H1 (cell line): ENCODE results near the gene NCKAP1. TPM values are rescaled to one million over a fixed set of nuclear protein-coding genes. Genes with fewer than 3 reads are reported as not detected.

ENCODE experiments used
- CTCF ChIA-PET: fragments of 300-600 bp; sonication (Branson Sonifier 250); formaldehyde crosslinking; loops from one replicate; lab custom pipeline; 2021; ENCODE audit not compliant: partially characterized antibody; lab: Charles Lee
- POLR2A ChIA-PET: fragments of 300-600 bp; sonication (Branson Sonifier 250); formaldehyde crosslinking; loops from one replicate; lab custom pipeline; 2021; ENCODE audit warnings: inconsistent platforms; ENCODE audit not compliant: partially characterized antibody; lab: Charles Lee
- DNase-seq, 2 experiments: peaks; one replicate each; pipeline versions ENCODE4 v3.0.0 to v3.0.0-alpha.2; 2010 to 2022; ENCODE audit warnings: low spot score in 2 of 2, low read depth in 1 of 2, mixed read lengths in 1 of 2
- FAIRE-seq: peaks from 2 replicates; lab custom pipeline; 2011; peaks lifted over from hg19 to GRCh38; lab: Jason Lieb, UNC
- H2AFZ ChIP-seq: 2 replicates; pipeline ENCODE4 v1.8.1; 2012; ENCODE audit warnings: low read length, inconsistent platforms
- H2AK5ac ChIP-seq: 2 replicates; pipeline ENCODE4 v1.6.1; 2013; ENCODE audit warnings: low read depth, low read length
- H2BK120ac ChIP-seq: replicated peaks from 2 replicates; pipeline ENCODE3; 2013; ENCODE audit warnings: low read depth, low read length, inconsistent platforms
- H2BK12ac ChIP-seq: 2 replicates; pipeline ENCODE4 v1.6.1; 2013; ENCODE audit warnings: low read depth, low read length
- H2BK15ac ChIP-seq: 2 replicates; pipeline ENCODE4 v1.6.1; 2013; ENCODE audit warnings: low read length
- H2BK20ac ChIP-seq: 2 replicates; pipeline ENCODE4 v1.6.1; 2013; ENCODE audit warnings: low read length
- H2BK5ac ChIP-seq: 2 replicates; pipeline ENCODE4 v1.6.1; 2013; ENCODE audit warnings: low read depth, low read length
- H3K14ac ChIP-seq: 2 replicates; pipeline ENCODE4 v1.6.1; 2013; ENCODE audit warnings: inconsistent platforms; ENCODE audit not compliant: insufficient read length
- H3K18ac ChIP-seq: 2 replicates; pipeline ENCODE4 v1.6.1; 2013; ENCODE audit warnings: low read length; ENCODE audit errors: extremely low read depth
- H3K23ac ChIP-seq: 2 replicates; pipeline ENCODE4 v1.6.1; 2013; ENCODE audit warnings: inconsistent platforms; ENCODE audit not compliant: insufficient read length
- H3K23me2 ChIP-seq: 2 replicates; pipeline ENCODE4 v1.6.1; 2013; ENCODE audit warnings: low read depth, low read length
- H3K27ac ChIP-seq: 2 replicates; pipeline ENCODE4 v1.6.1; 2011; ENCODE audit warnings: low read depth, low read length, inconsistent platforms
- H3K27me3 ChIP-seq, 4 experiments: replicated peaks in 1 of 4; 1 replicate in 1 of 4; 2 replicates in 3 of 4; pipeline versions ENCODE4 v1.6.1 to v1.8.1; 2011 to 2013; ENCODE audit warnings: low read length in 3 of 4, mild to moderate bottlenecking in 3 of 4, inconsistent platforms in 2 of 4, mixed read lengths in 2 of 4, moderate library complexity in 1 of 4; ENCODE audit not compliant: control insufficient read depth in 3 of 4, insufficient read depth in 3 of 4; ENCODE audit errors: extremely low read depth in 1 of 4
- H3K36me3 ChIP-seq, 4 experiments: 2 replicates each; pipeline versions ENCODE4 v1.6.1 to v1.8.1; 2011 to 2013; ENCODE audit warnings: mild to moderate bottlenecking in 4 of 4, low read length in 3 of 4, moderate library complexity in 2 of 4, control low read depth in 1 of 4, inconsistent platforms in 1 of 4; ENCODE audit not compliant: insufficient read depth in 4 of 4, control insufficient read depth in 2 of 4
- H3K4ac ChIP-seq: replicated peaks from 2 replicates; pipeline ENCODE3; 2013; ENCODE audit warnings: low read length, low read depth, mixed read lengths, inconsistent platforms; ENCODE audit not compliant: insufficient read length
- H3K4me1 ChIP-seq, 4 experiments: replicated peaks in 1 of 4; 1 replicate in 1 of 4; 2 replicates in 3 of 4; pipeline versions ENCODE4 v1.6.1 to v1.8.1; 2011 to 2013; ENCODE audit warnings: low read length in 3 of 4, inconsistent platforms in 2 of 4, mixed read lengths in 1 of 4; ENCODE audit not compliant: insufficient read depth in 4 of 4, control insufficient read depth in 3 of 4
- H3K4me2 ChIP-seq, 2 experiments: 2 replicates each; pipeline versions ENCODE4 v1.6.1 to v1.8.1; 2011 to 2013; ENCODE audit warnings: low read depth in 2 of 2, low read length in 2 of 2, control low read depth in 1 of 2, inconsistent platforms in 1 of 2, mild to moderate bottlenecking in 1 of 2; ENCODE audit not compliant: insufficient read depth in 1 of 2
- H3K4me3 ChIP-seq, 4 experiments: fragments of 200-600, 300-600 bp in 1 of 4; sonication (generic), shearing (Covaris generic), sonication (Bioruptor Twin) in 1 of 4; 2 replicates each; pipeline versions ENCODE4 v1.5.1 to v1.8.1; 2011 to 2016; ENCODE audit warnings: low read length in 4 of 4, low read depth in 3 of 4, control low read depth in 2 of 4, inconsistent platforms in 2 of 4, mild to moderate bottlenecking in 2 of 4, mixed read lengths in 1 of 4, moderate library complexity in 1 of 4; ENCODE audit not compliant: insufficient read depth in 2 of 4; ENCODE audit errors: extremely low read depth in 1 of 4
- H3K56ac ChIP-seq: replicated peaks from 2 replicates; pipeline ENCODE3; 2013; ENCODE audit warnings: low read depth, mild to moderate bottlenecking, mixed read lengths, low read length, inconsistent platforms; ENCODE audit not compliant: insufficient read length
- H3K79me1 ChIP-seq: 2 replicates; pipeline ENCODE4 v1.6.1; 2013; ENCODE audit warnings: low read depth, low read length, control low read depth
- H3K79me2 ChIP-seq, 2 experiments: 2 replicates each; pipeline versions ENCODE4 v1.6.1 to v1.8.1; 2012 to 2013; ENCODE audit warnings: low read length in 2 of 2, mild to moderate bottlenecking in 2 of 2, inconsistent platforms in 1 of 2; ENCODE audit not compliant: insufficient read depth in 2 of 2, control insufficient read depth in 1 of 2
- H3K9ac ChIP-seq, 4 experiments: replicated peaks in 1 of 4; 1 replicate in 1 of 4; 2 replicates in 3 of 4; pipeline versions ENCODE4 v1.6.1 to v1.8.1; 2011 to 2013; ENCODE audit warnings: low read depth in 3 of 4, low read length in 3 of 4, control low read depth in 2 of 4, mild to moderate bottlenecking in 2 of 4, moderate library complexity in 2 of 4, inconsistent platforms in 1 of 4; ENCODE audit errors: extremely low read depth in 1 of 4
- H3K9me3 ChIP-seq, 2 experiments: 2 replicates each; pipeline versions ENCODE4 v1.6.1 to v1.8.1; 2012 to 2013; ENCODE audit warnings: mild to moderate bottlenecking in 2 of 2, moderate library complexity in 2 of 2, control low read depth in 1 of 2, inconsistent platforms in 1 of 2, low read depth in 1 of 2, low read length in 1 of 2, mixed read lengths in 1 of 2; ENCODE audit not compliant: insufficient read depth in 2 of 2
- H4K20me1 ChIP-seq, 2 experiments: replicated peaks in 1 of 2; 2 replicates each; pipeline versions ENCODE3 to v1.8.1; 2011 to 2013; ENCODE audit warnings: inconsistent platforms in 2 of 2, low read length in 2 of 2, mild to moderate bottlenecking in 1 of 2; ENCODE audit not compliant: insufficient read depth in 2 of 2, control insufficient read depth in 1 of 2
- H4K5ac ChIP-seq: 2 replicates; pipeline ENCODE4 v1.6.1; 2013; ENCODE audit warnings: low read length, low read depth, mixed read lengths, inconsistent platforms; ENCODE audit not compliant: insufficient read length
- H4K8ac ChIP-seq: 2 replicates; pipeline ENCODE4 v1.8.0; 2013; ENCODE audit warnings: mild to moderate bottlenecking, moderate library complexity, low read length, inconsistent platforms; ENCODE audit not compliant: insufficient read depth; ENCODE audit errors: extremely low read depth
- H4K91ac ChIP-seq: replicated peaks from 2 replicates; pipeline ENCODE3; 2013; ENCODE audit warnings: low read length, mixed read lengths, inconsistent platforms; ENCODE audit not compliant: insufficient read length
- ATF2 ChIP-seq: IDR thresholded peaks from 2 replicates; pipeline ENCODE4 v1.6.1; 2012; ENCODE audit warnings: low read length, inconsistent platforms
- BRCA1 ChIP-seq: IDR thresholded peaks from 2 replicates; pipeline ENCODE4 v1.6.1; 2012; ENCODE audit warnings: low read depth, low read length, improper control_type of control experiment
- CHD1 ChIP-seq: IDR thresholded peaks from 2 replicates; pipeline ENCODE4 v1.6.1; 2012; ENCODE audit warnings: low read depth, low read length, improper control_type of control experiment
- GABPA ChIP-seq: IDR thresholded peaks from 2 replicates; pipeline ENCODE4 v1.6.1; 2011; ENCODE audit warnings: mild to moderate bottlenecking, low read length, moderate library complexity, borderline replicate concordance; ENCODE audit not compliant: insufficient read depth
- NRF1 ChIP-seq: IDR thresholded peaks from 2 replicates; pipeline ENCODE4 v1.6.1; 2011; ENCODE audit warnings: mild to moderate bottlenecking, low read depth, low read length, improper control_type of control experiment
- POLR2A ChIP-seq, 2 experiments: IDR thresholded peaks; 1 replicate in 1 of 2; 2 replicates in 1 of 2; pipeline ENCODE4 v1.6.1; 2011; ENCODE audit warnings: low read depth in 2 of 2, low read length in 2 of 2, mild to moderate bottlenecking in 2 of 2; ENCODE audit errors: control extremely low read depth in 1 of 2
- RAD21 ChIP-seq, 2 experiments: IDR thresholded peaks in 1 of 2; conservative IDR thresholded peaks in 1 of 2; 2 replicates each; pipeline ENCODE4 v1.6.1; 2011; ENCODE audit warnings: low read depth in 2 of 2, low read length in 2 of 2, improper control_type of control experiment in 1 of 2, inconsistent platforms in 1 of 2, mild to moderate bottlenecking in 1 of 2, moderate library complexity in 1 of 2
- SAP30 ChIP-seq: fragments of 300-600 bp; sonication (generic); IDR thresholded peaks from 2 replicates; pipeline ENCODE4 v1.7.1; 2012; ENCODE audit warnings: low read length, moderate library complexity, mild to moderate bottlenecking, inconsistent platforms; ENCODE audit not compliant: insufficient read depth, insufficient replicate concordance
- TEAD4 ChIP-seq: IDR thresholded peaks from 2 replicates; pipeline ENCODE4 v1.6.1; 2012; ENCODE audit warnings: low read depth, low read length, inconsistent platforms, mixed read lengths
- YY1 ChIP-seq: IDR thresholded peaks from 2 replicates; pipeline ENCODE4 v1.6.1; 2011; ENCODE audit warnings: low read depth, mild to moderate bottlenecking, low read length
- WGBS, 2 experiments: shearing (Covaris generic) in 1 of 2; methylation state at CpG; one replicate each; pipeline versions ENCODE4 v1.1.6 to v1.1.7; 2013 to 2015; ENCODE audit warnings: low lambda C conversion rate in 2 of 2, mixed read lengths in 2 of 2, inconsistent platforms in 1 of 2, low coverage in 1 of 2, missing lambda C conversion rate in 1 of 2; ENCODE audit not compliant: insufficient replicate concordance in 2 of 2, insufficient coverage in 1 of 2, insufficient read length in 1 of 2; ENCODE audit errors: extremely low coverage in 1 of 2, missing lambda C conversion rate in 1 of 2; 5-methylcytosine and 5-hydroxymethylcytosine counted together
- polyA plus RNA-seq, 7 experiments: library from polyadenylated mRNA; depleted of rRNA in 3 of 7; stranded (reverse) in 5 of 7; unstranded in 2 of 7; fragments of >200 nt in 5 of 7; fragments of 200-250 nt in 2 of 7; gene quantifications; 1 replicate in 5 of 7; 2 replicates in 1 of 7; 4 replicates in 1 of 7; pipeline versions ENCODE4 v1.2.1 to v1.2.3, GENCODE V29; 2011 to 2013; ENCODE audit warnings: missing spikeins in 2 of 7, mixed read lengths in 2 of 7
- total RNA-seq: library from RNA; stranded (reverse); fragmentation: NEBNext Ultra II Directional; extraction: Animal tissue kit (Norgen Biotek cat#: 25700); gene quantifications from 2 replicates; pipeline ENCODE4 v1.2.1, GENCODE V29; 2021

Gene NCKAP1
- total and polyA plus RNA-seq, 2 of the 8 experiments (the other 6 are each of a cell fraction or from before 2014, with no cell fraction given): 90.8 to 173 TPM

GRCh38 chr2:183069174-183069573 lies 30.9 kb upstream of the NCKAP1 start:
- Histone ChIP-seq H4K20me1 (no peaks in the 10 kb centered on the region), H2AFZ (no peak overlapping the region), H3K56ac (no peak overlapping the region), H4K8ac (0 out of 2 replicates have a peak overlapping the region, but pooled peaks have one; percentile 20), H3K9me3 (peaks cover 12 to 13% of the 10 kb centered on the region in 2 experiments), H3K23ac (no peak overlapping the region), H3K4me2 (no peak overlapping the region), H2AK5ac (no peak overlapping the region), H3K23me2 (no peaks in the 10 kb centered on the region), H4K5ac (no peak overlapping the region), H2BK12ac (no peak overlapping the region), H2BK5ac (no peak overlapping the region), H3K18ac (no peak overlapping the region), H4K91ac (no peak overlapping the region), H3K9ac (no peak overlapping the region), H3K27me3 (no peaks in the 10 kb centered on the region), H2BK15ac (no peak overlapping the region), H3K4ac (no peak overlapping the region), H3K4me3 (no peak overlapping the region), H2BK120ac (no peak overlapping the region), H3K14ac (no peak overlapping the region), H2BK20ac (no peak overlapping the region), H3K79me1 (no peaks in the 10 kb centered on the region), H3K4me1 (peaks cover 0 to 1% (median 0%) of the 10 kb centered on the region in 4 experiments; a peak in 2 of 7 replicates), H3K36me3 (no peaks in the 10 kb centered on the region), H3K79me2 (no peaks in the 10 kb centered on the region), H3K27ac (no peak overlapping the region)
- ChIA-PET POLR2A (interaction anchor here (1.1 to 1.3 kb wide), 3 partner anchors 10 to 151 kb away, joined by 3 to 5 read pairs (median 4); partner anchors contain the start of gene DUSP19), CTCF (interaction anchor here (0.7 to 5.0 kb wide), 9 partner anchors 10 to 89 kb away, joined by 3 to 38 read pairs (median 4); partner anchors contain the start of gene DUSP19)
- no peak for FAIRE-seq
- DNase-seq: no peak
- WGBS, 2 experiments: 91% methylated on average over 2 of the region's 2 CpGs; no CpG with 5 or more reads in 1 of the 2 experiments
- no peak for TF ChIP-seq NRF1
- no peak for TF ChIP-seq GABPA
- TF ChIP-seq CHD1: no peak
- TF ChIP-seq POLR2A (IDR thresholded peaks at IDR 0.05; ENCODE audit: control extremely low read depth in 1 of 2, low read depth in 2 of 2, low read length in 2 of 2): no peak
- TF ChIP-seq SAP30: no peak
- TF ChIP-seq YY1: no peak
- no peak for TF ChIP-seq BRCA1
- TF ChIP-seq RAD21 (IDR thresholded peaks at IDR 0.05 in 1 of 2, conservative IDR thresholded peaks at IDR 0.05 in 1 of 2; ENCODE audit: low read depth in 2 of 2, low read length in 2 of 2): no peak
- no peak for TF ChIP-seq ATF2
- TF ChIP-seq TEAD4: no peak
